GM21786 (cell line): Measurements from ENCODE around the gene TMEM144.

ENCODE experiments used
- ATAC-seq: cut with Tn5 transposase; IDR thresholded peaks from one replicate; pipeline ENCODE4 v1.9.1; 2021; ENCODE audit not compliant: unreplicated experiment

Gene TMEM144

GRCh38 chr4:158295053-158295452, 84.8 kb downstream of the TMEM144 start:
- no peak for ATAC-seq

- no peak for ATAC-seq
Measured at GRCh38 chr4:158297866-158298265, 87.6 kb downstream of the TMEM144 start.

GRCh38 chr4:158299459-158300007, 89.2 kb downstream of the TMEM144 start:
- ATAC-seq, result peak; percentile 52

GRCh38 chr4:158300012-158300411, 89.7 kb downstream of the TMEM144 start:
- no peak for ATAC-seq

GRCh38 chr4:158302076-158302866, 92.0 kb downstream of the TMEM144 start:
- no peak for ATAC-seq

GRCh38 chr4:158304694-158305093, 94.4 kb downstream of the TMEM144 start:
- ATAC-seq, result no peak
